Ascending aorta (tissue), 2 donors: Measurements from ENCODE around the gene ZC2HC1C. TPM values are rescaled to one million over a fixed set of nuclear protein-coding genes. Genes with fewer than 3 reads are reported as not detected.

ENCODE experiments used
- DNase-seq, 2 donors: peaks; one replicate each; pipeline ENCODE4 v3.0.0-alpha.2; 2019; ENCODE audit warnings: low spot score in 2 of 2
- H3K27ac ChIP-seq, 2 donors: fragments of 200-600 bp; sonication (generic); one replicate each; pipeline ENCODE4 v1.5.1; 2016 to 2017; ENCODE audit warnings: mild to moderate bottlenecking in 1 of 2
- H3K27me3 ChIP-seq: fragments of 200-600 bp; sonication (generic); one replicate; pipeline ENCODE4 v1.5.1; 2017
- H3K36me3 ChIP-seq, 2 donors: fragments of 200-600 bp; sonication (generic); one replicate each; pipeline ENCODE4 v1.5.1; 2016
- H3K4me1 ChIP-seq, 2 donors: fragments of 200-600 bp; sonication (generic); one replicate each; pipeline ENCODE4 v1.5.1; 2016 to 2017; ENCODE audit warnings: mild to moderate bottlenecking in 1 of 2
- H3K4me3 ChIP-seq, 2 donors: fragments of 200-600 bp; sonication (generic); one replicate each; pipeline ENCODE4 v1.5.1; 2016 to 2017; ENCODE audit warnings: mild to moderate bottlenecking in 1 of 2
- H3K9me3 ChIP-seq, 2 donors: fragments of 200-600 bp; sonication (generic); one replicate each; pipeline ENCODE4 v1.5.1; 2016
- CTCF ChIP-seq, 3 experiments: fragments of 200-600 bp in 2 of 3; fragments of 450-650 bp in 1 of 3; sonication (generic) in 2 of 3; IDR thresholded peaks; one replicate each; pipeline ENCODE4 v1.5.1; 2016 to 2019; ENCODE audit warnings: antibody characterized with exemption in 3 of 3, mild to moderate bottlenecking in 1 of 3, moderate library complexity in 1 of 3
- intact Hi-C: fragments of 100-400 bp; cut with DNase I; formaldehyde crosslinking; loops from one replicate; pipeline ENCODE4 v1.15.1; 2023
- total RNA-seq: library from RNA; depleted of rRNA; stranded (reverse); fragments of >200 nt; gene quantifications from one replicate; pipeline ENCODE4 v1.1.0, GENCODE V29; 2016

ZC2HC1C gene
- total RNA-seq, 1 donor from 2014 or later = not detected

- H3K27me3 ChIP-seq = no peaks in the 10 kb centered on the region
- no peak for DNase-seq
- peak overlapping the region in 1 of 2 donors; percentile 32 for H3K4me3 ChIP-seq
- H3K36me3 ChIP-seq = peaks cover 0 to 4% of the 10 kb centered on the region in 2 donors
- H3K4me1 ChIP-seq = peaks cover 3 to 29% of the 10 kb centered on the region in 2 donors
- peak overlapping the region; percentile 58 to 75 for H3K27ac ChIP-seq
- no peak for TF ChIP-seq CTCF (IDR thresholded peaks at IDR 0.05)
- intact Hi-C loops = no loop called here
- H3K9me3 ChIP-seq = no peaks in the 10 kb centered on the region
These were observed 20.3 kb upstream of the ZC2HC1C start for GRCh38 chr14:75049136-75049535.

- Histone ChIP-seq H3K27ac (peak overlapping the region; percentile 90 to 91), H3K27me3 (no peaks in the 10 kb centered on the region), H3K9me3 (no peaks in the 10 kb centered on the region), H3K4me3 (peak overlapping the region in 1 of 2 donors; percentile 32), H3K36me3 (peaks cover 0 to 4% of the 10 kb centered on the region in 2 donors), H3K4me1 (peaks cover 3 to 24% of the 10 kb centered on the region in 2 donors)
- intact Hi-C loops = no loop called here
- no peak for TF ChIP-seq CTCF (IDR thresholded peaks at IDR 0.05)
- DNase-seq = no peak
These were observed 19.7 kb upstream of the ZC2HC1C start for GRCh38 chr14:75049731-75050201.

- H3K36me3 ChIP-seq = peaks cover 0 to 4% of the 10 kb centered on the region in 2 donors
- H3K4me3 ChIP-seq = peak within 1 kb of the TSS; percentile 62 to 76
- peak; percentile 33 to 87 for DNase-seq
- peaks cover 3 to 22% of the 10 kb centered on the region in 2 donors for H3K4me1 ChIP-seq
- H3K27me3 ChIP-seq = no peaks in the 10 kb centered on the region
- intact Hi-C loops = loop anchor here (1.0 kb wide), 1 partner anchor 18 kb away; the partner anchor contains the start of gene ZC2HC1C
- peak within 1 kb of the TSS; percentile 90 to 91 for H3K27ac ChIP-seq
- TF ChIP-seq CTCF (IDR thresholded peaks at IDR 0.05) = no peak
- no peaks in the 10 kb centered on the region for H3K9me3 ChIP-seq
These were observed 18.4 kb upstream of the ZC2HC1C start, which contains the start of gene MLH3 for GRCh38 chr14:75050852-75051555. TSS of gene MLH3 (minus strand) at chr14:75051467. CDS start at chr14:75049655, 1,812 bp downstream.

GRCh38 chr14:75051556-75051899, 17.9 kb upstream of the ZC2HC1C start:
- Histone ChIP-seq H3K9me3 (no peaks in the 10 kb centered on the region), H3K27ac (peak overlapping the region; percentile 90 to 91), H3K4me3 (peak overlapping the region; percentile 62 to 76), H3K4me1 (peaks cover 3 to 22% of the 10 kb centered on the region in 2 donors), H3K36me3 (peaks cover 0 to 4% of the 10 kb centered on the region in 2 donors), H3K27me3 (no peaks in the 10 kb centered on the region)
- no peak for TF ChIP-seq CTCF (IDR thresholded peaks at IDR 0.05)
- DNase-seq = no peak
- intact Hi-C loops = loop anchor here (1.0 kb wide), 1 partner anchor 18 kb away; the partner anchor contains the start of gene ZC2HC1C

- no peak for DNase-seq
- Histone ChIP-seq H3K4me1 (peaks cover 3 to 20% of the 10 kb centered on the region in 2 donors), H3K27ac (no peak overlapping the region), H3K27me3 (no peaks in the 10 kb centered on the region), H3K36me3 (no peaks in the 10 kb centered on the region), H3K9me3 (no peaks in the 10 kb centered on the region), H3K4me3 (no peak overlapping the region)
- TF ChIP-seq CTCF (IDR thresholded peaks at IDR 0.05) = no peak
- intact Hi-C loops = no loop called here
These were observed 15.8 kb upstream of the ZC2HC1C start for GRCh38 chr14:75053396-75054291.
